GF-D8 (cell line): ENCODE data around the gene OLFML2B.

ENCODE experiments used
- DNase-seq: peaks from one replicate; lab custom pipeline; 2025; lab: John Stamatoyannopoulos, UW

Gene OLFML2B

DNA sequence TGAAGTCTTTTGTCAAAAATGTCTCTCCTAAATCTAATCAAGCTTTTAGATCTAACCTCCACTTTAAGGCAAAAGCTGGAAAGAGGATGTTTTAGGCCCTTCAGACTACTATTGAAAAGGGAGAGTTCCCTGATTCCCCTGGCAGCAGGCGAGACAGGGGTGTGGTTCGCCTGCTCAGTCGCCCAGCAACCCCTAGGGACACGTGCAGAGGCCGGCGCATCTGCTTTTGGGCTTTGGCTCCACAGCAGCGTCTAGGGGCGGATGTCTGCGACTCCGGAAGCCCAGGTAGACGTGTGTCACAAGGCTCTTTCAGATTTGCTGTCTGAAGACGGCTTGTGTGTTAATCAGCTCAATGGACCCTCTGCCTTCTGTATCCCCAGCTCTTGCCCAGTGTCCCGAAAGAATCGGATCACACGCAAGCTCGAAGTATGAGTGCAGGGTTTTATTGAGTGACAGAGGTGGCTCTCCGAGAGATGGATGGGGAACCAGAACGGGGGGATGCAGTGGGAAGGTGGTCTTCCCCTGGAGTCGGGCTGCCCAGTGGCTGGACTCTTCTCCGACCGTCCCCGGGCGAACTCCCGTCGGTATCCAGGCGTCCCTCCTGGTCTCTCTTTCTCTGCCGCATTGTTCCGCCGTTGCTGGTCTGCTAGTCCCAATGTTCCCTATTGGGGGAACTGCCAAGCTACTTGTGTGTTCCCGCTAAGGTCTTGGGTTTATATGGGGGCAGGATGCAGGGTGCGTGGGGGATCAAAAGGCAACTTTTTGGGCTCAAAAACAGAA lies 45.5 kb downstream of the OLFML2B start:
- DNase-seq = no peak

DNA sequence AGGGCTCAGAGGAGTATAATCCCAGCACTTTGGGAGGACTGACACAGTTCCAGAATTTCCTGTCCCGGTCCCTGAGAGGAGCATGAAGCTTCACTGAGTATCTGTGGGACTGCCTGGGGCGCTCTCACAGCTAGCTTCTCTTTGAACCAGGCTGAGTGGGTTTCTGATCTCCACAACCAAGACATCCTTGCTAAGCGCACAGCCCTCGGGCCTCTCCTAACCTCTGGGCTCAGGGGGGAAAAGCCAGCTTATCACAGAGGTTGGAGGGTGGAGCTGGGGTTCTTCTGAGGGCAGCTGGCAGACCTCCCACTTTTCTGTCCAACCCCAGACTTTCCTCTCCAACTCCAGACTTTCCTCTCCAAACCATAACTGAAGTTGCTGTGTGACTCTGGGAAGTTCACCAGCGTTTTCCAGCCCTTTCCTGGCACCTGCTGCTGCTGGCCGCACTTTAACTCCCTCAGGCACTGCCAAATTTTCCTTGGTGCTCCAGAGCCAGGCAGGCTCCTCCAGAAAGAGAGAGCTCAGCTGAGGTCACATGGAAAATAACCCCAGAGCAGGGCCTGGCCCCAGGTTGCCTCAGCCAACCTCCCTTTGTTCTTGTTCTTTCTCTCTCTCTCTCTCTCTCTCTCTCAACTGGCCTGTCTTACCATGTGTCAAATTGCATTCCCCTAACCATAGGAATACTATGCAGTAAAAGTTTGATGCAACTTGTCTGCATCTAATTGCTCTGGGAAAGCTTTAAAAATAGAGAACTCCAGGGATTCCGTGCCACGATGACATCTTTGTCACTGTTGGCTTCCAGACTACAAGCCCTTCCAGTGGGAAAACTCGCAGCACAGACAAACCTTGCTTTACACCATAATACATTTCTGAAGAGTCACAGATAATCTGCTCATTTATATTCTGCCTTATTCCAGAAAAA lies 49.5 kb downstream of the OLFML2B start:
- no peak for DNase-seq

DNA sequence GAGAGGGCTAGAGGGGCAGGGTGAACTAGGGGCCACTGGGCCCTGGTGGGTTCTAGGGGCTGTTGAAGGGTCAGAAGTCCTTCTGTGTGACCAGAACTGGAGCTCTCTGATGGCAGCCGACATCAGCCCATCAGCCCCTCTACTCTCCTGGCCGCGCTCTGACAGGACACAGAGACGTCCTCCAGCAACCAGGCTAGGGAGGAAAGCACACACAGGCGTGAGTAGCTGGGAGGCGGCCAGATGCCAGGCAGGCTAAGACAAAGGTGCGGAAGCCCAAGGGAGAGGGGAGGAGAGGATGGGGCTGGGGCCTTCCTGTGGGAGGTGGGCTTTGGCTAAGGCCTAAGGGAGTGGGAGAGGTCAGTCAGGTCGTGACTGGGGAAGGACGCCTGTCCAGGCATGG lies 50.8 kb downstream of the OLFML2B start:
- no peak for DNase-seq

DNA sequence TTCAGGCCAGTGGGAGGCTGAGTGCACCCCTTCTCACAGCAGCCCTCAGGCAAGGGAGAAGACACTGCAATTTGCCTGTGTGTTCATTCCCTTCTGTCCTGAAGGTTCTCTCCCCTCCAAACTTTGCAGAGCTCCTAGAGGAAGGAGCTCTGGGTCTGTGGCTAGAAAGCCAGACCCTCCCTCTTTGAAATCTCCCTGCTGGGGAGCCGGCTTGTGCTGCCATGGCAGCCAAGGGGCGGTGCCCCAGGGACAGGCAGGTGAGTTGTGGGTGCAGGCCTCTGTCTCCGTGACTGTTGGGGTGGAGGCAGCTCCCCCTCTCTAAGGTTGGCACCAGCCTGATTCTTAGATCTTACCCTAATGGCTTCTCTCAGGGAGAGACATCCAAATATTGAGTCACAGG lies 53.0 kb downstream of the OLFML2B start:
- DNase-seq = no peak

DNA sequence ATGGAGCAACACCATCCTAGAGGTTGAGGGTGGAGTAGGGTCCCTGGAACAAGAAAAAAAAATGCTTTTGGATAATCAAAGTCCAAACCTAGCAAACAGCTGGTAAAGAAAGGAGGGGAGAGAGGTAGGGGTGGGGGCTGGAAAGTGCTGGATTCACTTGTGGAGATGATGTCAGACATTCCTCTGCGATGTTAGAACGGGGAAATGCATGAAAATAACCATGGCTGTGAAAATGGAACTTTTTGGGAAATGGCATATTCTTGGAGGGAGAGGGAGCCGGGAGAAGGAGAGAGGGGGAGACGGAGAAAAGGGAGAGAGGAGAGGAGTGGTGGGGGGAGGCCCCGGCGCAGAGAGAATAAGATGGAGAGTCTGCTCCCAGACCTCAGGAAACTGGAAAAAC lies 53.6 kb downstream of the OLFML2B start:
- DNase-seq = no peak

DNA sequence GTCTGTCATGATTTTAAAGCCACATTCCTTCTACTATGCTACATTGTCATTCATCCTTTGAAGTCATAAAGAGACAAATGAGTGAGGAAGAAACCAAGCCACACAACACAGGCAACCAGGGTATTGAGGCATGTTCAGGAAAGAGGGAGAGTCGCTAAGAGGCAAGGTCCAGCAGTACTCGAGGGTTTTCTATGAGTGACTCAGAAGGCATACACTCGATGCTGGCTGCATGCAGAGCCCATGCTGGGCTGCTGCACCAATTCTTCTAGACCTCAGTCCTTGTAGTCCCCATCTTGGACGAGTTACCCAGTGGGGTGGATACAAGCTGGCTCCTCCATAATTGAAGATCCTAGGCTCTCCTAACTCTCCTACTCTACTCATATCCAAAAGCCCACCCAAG lies 57.6 kb downstream of the OLFML2B start:
- no peak for DNase-seq

DNA sequence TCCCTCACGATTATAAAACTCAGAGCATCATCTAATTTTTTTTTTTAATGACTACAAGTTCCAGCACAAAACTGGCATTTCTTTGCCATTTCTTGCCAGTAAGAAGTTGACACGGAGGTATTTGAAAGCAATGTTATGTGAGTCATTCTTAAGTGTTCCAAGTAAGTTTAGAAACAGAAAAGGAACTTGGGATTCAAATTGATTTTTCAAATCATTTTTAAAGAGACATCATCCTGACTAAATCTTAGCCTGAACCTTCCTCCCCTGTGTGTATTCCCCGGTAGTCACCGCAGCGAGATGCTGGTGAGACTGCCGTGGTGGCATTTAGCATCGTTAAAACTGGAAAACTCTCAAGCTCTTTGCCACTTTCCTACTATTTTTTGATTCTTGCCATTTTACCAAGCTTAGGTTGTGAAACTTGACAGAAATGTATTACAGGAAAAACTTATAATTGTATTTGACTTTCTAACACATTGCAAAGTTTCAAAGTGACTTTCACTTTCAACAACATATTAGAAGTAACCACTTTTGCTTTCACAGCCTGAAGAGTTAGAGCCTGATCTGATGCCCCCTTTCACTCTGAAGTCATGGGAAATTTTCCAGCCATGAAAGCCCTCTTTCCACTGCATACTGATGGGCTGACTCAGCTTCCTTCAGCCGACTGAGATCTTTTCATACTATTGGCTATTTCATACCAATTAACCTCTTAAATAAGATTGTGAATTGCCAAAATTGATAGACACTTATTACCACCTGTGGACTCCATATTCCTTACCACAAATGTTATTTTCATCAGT lies 61.4 kb downstream of the OLFML2B start:
- DNase-seq = no peak

DNA sequence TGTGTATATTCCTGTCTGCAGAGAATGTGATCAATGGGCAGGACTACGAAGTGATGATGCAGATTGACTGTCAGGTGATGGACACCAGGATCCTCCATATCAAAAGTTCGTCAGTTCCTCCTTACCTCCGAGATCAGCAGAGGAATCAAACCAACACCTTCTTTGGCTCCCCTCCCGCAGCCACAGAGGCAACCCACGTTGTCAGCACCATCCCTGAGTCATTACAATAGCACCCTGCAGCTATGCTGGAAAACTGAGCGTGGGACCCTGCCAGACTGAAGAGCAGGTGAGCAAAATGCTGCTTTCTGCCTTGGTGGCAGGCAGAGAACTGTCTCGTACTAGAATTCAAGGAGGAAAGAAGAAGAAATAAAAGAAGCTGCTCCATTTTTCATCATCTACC lies 65.2 kb downstream of the OLFML2B start:
- DNase-seq = no peak

DNA sequence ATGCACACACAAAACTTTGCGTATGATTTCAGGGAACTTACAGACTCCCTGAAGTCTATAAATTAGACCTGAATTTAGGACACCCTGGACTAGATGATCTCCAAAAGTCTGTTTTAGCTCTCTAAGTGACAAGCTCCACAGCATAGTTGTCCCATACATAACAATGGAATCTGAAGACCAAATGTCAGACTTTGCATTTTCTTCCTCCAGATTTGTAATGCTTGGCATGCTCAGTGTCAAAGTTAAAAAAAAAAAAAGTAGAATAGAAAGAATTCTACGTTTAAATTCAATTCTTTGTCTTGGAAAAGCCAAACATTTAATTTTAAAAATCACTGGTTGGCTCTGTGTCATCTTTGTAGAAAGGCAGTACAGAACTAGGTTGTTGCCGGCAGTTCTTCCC lies 66.7 kb downstream of the OLFML2B start:
- DNase-seq = no peak

DNA sequence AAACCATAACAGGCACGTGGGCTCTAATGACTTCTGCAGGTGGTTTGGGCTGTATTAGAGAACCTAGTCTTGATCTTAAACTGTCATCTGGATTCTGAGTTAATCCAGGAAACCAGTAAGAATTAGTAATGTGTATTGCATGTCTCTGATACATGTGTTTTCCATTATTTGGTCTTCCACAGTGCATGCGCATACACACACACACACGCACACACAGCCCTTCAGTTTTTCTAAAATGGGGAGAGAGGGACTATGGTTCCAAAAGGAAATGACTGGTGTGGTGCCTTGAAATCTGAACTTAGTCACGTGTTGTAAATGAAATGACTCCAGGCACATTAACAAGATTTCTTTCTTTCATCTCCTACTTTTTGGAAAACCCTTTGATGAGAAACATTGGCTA lies 67.6 kb downstream of the OLFML2B start:
- DNase-seq = no peak

DNA sequence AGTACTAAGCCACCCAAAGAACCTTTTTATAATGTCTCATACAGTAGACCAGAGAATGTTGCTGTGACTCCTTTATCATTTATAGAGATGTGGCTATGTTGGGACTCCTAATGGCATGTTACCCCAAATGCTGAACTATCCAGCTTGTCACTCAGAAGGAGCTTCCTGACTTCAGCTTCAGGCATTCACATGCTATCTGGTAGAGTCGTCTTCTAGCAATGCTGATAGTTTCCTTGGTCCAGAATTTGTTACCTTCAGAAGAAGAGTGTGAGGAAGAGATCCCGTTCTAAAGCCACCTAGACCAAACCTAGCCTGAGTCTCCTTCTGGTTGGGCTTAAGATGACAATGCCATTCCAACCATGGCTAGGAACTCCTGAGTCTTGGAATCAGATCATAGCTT lies 68.1 kb downstream of the OLFML2B start:
- no peak for DNase-seq

DNA sequence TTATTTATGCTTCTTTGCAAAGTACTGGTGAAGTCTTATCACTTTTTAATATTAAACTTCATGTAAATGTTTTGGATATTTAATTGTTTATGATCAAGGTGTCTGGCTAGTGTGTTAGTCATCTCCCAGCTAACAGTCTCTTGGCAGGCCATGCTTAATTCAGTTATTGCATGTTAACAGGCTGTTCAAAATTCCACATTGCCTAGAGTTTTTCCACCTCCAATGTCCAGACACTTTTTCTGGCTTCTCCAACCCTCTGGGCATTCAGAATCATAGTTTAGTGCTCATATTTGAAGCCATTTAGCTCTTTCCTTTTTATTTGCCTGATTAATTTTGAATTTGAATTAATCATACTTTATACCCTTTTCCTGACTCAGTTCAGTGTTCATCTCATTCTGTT lies 69.2 kb downstream of the OLFML2B start:
- DNase-seq = no peak

DNA sequence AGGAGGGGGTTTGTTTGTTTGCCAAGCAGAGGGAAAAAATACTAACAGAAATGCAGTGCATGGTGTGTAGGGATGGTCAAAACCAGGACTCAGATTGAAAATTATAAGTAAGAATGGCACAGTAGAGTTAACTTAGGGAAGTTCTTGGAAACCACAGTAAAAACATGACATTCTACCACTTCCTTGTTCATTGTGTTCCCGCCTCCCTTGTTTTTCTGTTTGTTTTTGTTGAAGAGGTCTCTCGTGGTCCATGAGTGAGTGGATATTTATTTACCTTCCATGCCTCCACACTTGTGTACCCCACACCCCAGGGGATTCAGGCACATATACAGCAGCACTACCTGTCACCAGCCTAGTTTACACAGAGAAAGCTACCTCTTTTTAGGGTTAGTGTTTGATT lies 69.6 kb downstream of the OLFML2B start:
- no peak for DNase-seq

DNA sequence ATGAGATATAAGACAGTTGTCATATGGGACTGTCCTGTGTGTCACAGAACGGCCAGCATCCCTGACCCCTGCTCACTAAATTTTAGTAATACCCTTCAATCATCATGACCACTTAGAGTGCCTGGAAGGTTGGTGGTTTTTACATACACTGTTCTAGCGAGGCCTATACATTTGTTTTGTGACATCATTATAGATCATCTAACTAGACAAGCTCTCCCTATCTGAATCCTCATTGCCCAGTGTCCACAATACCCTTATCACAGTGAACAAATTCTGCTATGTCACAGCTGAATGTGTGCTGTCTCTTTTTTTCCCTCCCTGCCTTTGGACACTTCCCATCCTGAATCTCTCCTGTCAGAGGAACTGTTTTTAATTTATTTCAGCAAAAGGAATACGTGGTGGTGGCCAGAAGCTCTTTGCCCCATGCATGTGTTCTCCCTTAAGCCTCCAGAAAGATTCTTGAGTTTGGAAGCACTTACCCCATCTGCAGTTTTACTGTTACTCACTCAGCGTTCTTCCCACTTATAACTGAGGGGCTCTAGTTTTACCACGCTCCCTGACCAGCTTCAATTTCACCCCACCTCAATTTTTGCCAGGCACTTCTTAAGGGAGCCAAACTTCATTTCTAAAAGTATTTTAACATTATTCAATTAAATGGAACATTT lies 70.3 kb downstream of the OLFML2B start:
- DNase-seq = no peak

DNA sequence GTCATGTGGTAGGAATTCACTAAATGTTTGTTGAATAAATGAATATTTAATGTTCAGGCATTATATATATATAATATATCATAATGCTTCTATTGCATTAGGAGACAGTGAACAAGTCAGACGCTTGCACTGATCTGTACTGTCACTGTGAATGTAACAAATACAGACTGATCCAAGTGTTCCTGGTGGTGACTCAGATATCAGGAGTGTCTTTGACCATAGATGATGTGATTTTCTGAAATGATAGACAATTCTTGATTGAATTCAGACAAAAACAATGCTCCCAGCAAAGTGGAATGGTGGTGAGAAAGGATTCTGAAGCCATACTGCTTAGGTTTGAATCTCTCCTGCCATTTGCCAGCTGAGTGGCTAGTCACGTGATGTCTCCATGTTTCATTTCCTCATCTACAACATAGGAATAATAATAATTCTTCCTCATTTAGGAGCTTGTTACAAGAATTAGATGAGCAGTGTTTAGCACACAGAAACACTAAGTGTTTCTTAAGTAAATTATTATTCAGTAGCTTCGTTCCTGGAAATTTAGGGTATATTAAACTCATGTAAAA lies 71.0 kb downstream of the OLFML2B start:
- DNase-seq = no peak

DNA sequence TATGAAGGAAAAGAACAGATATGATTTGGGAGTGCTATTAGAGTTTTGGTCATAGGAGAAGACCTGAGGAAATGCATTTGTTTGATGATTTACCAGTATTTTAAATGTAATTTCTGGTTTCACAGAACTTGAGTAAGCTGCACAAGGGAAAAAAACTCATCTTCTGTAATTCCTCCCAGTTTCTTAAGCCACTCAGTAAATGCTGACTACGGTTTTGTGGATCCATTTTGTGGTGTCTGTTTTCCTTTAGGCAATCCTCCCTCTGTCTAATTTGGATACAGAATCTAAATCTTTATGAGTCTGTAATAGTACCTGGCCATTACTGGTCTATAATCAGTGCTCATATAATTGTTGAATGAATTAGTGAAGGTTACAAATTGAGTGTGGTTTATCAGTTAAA lies 72.0 kb downstream of the OLFML2B start:
- DNase-seq = no peak

DNA sequence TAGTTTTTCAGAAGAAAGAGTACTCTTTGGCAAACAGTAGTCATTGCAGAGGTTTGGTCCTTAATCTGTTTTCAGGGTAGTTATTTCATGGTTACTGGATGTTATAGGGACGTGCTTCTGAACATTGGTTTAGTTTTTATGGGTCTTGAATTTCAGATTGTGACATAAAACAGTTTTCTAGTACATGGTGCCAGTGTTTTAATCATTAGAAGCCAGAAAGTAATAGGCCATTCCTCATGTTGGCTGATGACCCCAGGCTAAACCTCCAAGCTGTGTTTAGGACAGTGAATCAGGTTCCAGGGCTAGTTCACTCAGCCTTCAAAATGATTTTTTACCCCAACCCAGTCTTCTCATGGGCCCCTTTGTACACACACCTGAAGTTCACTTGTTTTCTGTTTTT lies 73.3 kb downstream of the OLFML2B start:
- no peak for DNase-seq

DNA sequence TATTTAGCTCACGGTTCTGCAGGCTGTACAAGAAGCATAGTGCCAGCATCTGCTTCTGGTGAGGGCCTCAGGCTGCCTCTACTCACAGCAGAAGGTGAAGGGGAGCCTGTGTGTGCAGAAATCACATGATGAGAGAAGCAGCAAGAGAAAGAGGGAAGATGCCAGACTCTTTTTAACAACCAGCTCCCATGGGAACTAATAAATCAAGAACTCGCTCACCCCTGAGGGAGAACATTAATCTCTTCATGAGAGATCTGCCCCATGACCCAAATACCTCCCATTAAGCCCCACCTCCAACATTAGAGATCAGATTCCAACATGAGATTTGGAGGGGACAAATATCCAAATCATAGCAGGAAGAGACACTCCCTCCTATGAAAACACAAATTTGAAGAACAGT lies 74.1 kb downstream of the OLFML2B start:
- no peak for DNase-seq

DNA sequence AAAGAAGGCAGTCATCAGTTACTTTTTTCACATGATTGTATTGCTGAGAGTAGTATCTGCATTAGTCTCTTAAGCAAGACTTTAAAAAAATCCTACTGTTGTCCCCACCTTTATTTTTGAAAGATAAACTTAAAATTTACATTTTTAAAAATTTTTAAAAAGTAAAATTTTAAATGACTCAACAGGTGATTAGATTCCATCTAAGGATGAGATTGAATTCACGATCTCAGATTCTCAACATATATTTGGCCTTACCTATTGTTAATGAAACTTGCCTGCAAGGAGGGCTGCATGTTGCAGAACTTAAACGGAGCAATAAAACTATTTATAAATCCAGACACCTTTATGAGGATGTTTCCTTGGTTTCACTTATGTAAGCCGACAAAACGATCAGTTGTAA lies 75.2 kb downstream of the OLFML2B start:
- no peak for DNase-seq

DNA sequence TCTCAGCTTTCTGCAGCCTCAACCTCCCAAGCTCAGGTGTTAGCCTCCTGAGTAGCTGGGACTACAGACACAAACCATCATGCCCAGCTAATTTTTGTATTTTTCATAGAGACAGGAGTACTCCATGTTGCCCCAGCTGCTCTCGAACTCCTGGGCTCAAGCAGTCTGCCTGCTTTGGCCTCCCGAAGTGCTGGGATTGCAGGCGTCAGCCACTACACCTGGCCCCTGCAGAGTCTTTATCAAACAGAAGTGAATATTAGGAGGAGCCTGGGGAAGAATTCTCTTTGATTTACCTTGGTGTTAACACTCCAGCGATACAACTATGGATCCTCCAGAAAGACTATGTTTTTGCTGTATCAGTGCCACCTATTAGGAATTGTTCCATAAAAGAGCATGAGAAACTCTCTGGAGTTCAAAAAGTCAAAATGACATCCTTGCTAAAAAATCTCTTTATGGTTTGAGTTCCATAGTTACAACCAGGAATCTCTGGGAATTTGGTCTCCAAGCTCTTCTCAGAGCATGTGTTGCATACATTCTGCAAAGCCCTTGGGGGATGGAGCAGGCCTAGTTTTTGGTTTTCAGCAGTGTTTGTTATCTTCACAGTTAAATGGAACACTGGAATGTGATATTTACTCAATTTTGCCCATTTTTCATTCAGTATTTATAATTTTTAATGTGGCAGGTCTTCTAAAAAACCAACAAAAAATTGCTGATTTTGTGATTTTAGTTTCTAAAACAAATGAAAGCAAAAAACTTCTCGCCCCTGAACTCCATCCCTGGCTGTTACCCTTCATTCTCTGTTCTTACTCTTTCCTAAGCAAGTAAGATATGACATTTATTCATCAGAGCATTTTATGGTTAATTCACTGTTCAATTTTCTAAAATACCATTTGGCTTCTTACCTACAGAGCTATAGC lies 77.3 kb downstream of the OLFML2B start:
- no peak for DNase-seq
